ENCODE measurements around the gene SLC36A2.
A peak's percentile ranks its signal among the peaks of the same experiment; 100 is the strongest.
"Not testable (repeated sequence)": the region's sequence is repeated elsewhere in the genome, so short reads cannot be mapped to it uniquely, and the experiment has no call there.

Gene SLC36A2

GRCh38 chr5:151320481-151320880, 26.9 kb downstream of the SLC36A2 start:
- no peak for DNase-seq

- DNase-seq, result no peak
Observed at GRCh38 chr5:151318850-151319732, 28.3 kb downstream of the SLC36A2 start.

- DNase-seq, result no peak
Observed at GRCh38 chr5:151317871-151318270, 29.5 kb downstream of the SLC36A2 start.

GRCh38 chr5:151315998-151316597, 31.3 kb downstream of the SLC36A2 start:
- DNase-seq, result peak; percentile 44

- DNase-seq, result no peak
Observed at GRCh38 chr5:151313357-151313756, 34.0 kb downstream of the SLC36A2 start.

GRCh38 chr5:151312756-151313324, 34.5 kb downstream of the SLC36A2 start:
- no peak for DNase-seq

- no peak for DNase-seq
Observed at GRCh38 chr5:151310932-151311331, 36.4 kb downstream of the SLC36A2 start.

GRCh38 chr5:151309821-151310220, 37.5 kb downstream of the SLC36A2 start:
- DNase-seq, result not testable (repeated sequence)

GRCh38 chr5:151309266-151309665, 38.1 kb downstream of the SLC36A2 start:
- not testable (repeated sequence) for DNase-seq

- no peak for DNase-seq
Observed at GRCh38 chr5:151303666-151304065, 43.7 kb downstream of the SLC36A2 start, which contains the start of gene SLC36A3. Gene SLC36A3, minus strand, starts transcription at chr5:151303766. Its CDS starts 412 bp downstream, at chr5:151303354.

GRCh38 chr5:151298063-151298855, 49.1 kb downstream of the SLC36A2 start:
- no peak for DNase-seq

GRCh38 chr5:151296974-151297373, 50.4 kb downstream of the SLC36A2 start:
- DNase-seq, result no peak

- no peak for DNase-seq
Observed at GRCh38 chr5:151296478-151296830, 50.9 kb downstream of the SLC36A2 start.

- DNase-seq, result no peak
Observed at GRCh38 chr5:151295791-151296477, 51.4 kb downstream of the SLC36A2 start.

GRCh38 chr5:151295138-151295537, 52.2 kb downstream of the SLC36A2 start:
- no peak for DNase-seq

GRCh38 chr5:151293624-151294023, 53.7 kb downstream of the SLC36A2 start:
- no peak for DNase-seq

GRCh38 chr5:151288180-151288579, 59.2 kb downstream of the SLC36A2 start:
- no peak for DNase-seq

- DNase-seq, result no peak
Observed at GRCh38 chr5:151286246-151286645, 61.1 kb downstream of the SLC36A2 start.

- DNase-seq, result no peak
Observed at GRCh38 chr5:151285683-151286082, 61.7 kb downstream of the SLC36A2 start.

GRCh38 chr5:151284392-151284967, 62.9 kb downstream of the SLC36A2 start:
- DNase-seq, result no peak

GRCh38 chr5:151283120-151283825, 64.1 kb downstream of the SLC36A2 start:
- no peak for DNase-seq
